Activated CD8-positive, alpha-beta T cell treated with anti-CD3 and anti-CD28 coated beads, Interleukin-2, amount 10 ng/mL, durations not matched to agents 7 days and 5 days (primary cell): ENCODE data around the gene GRK5. TPM values are rescaled to one million over a fixed set of nuclear protein-coding genes. Genes with fewer than 3 reads are reported as not detected.
A peak's percentile ranks its signal among the peaks of the same experiment; 100 is the strongest.

Experiments
- ATAC-seq: fragments of 150-1000 bp; cut with Tn5 transposase; one replicate; pipeline ENCODE4 v1.10.0; 2021; ENCODE audit warnings: moderate library complexity
- CTCF ChIA-PET: fragments of 350-600 bp; sonication (Branson Sonifier 250); formaldehyde crosslinking; loops from one replicate; lab custom pipeline; 2021; ENCODE audit warnings: antibody characterized with exemption; lab: Charles Lee
- POLR2A ChIA-PET: fragments of 350-600 bp; sonication (Branson Sonifier 250); formaldehyde crosslinking; loops from one replicate; lab custom pipeline; 2021; ENCODE audit warnings: antibody characterized with exemption; lab: Charles Lee
- DNase-seq: peaks from one replicate; pipeline ENCODE4 v3.0.0-alpha.2; 2020
- H3K27ac Mint-ChIP-seq: one replicate; pipeline ENCODE4 v1.8.0; 2021; ENCODE audit warnings: mild to moderate bottlenecking, mixed read lengths
- H3K27me3 Mint-ChIP-seq: one replicate; pipeline ENCODE4 v1.8.0; 2021; ENCODE audit warnings: low read depth, mixed read lengths
- H3K36me3 Mint-ChIP-seq: one replicate; pipeline ENCODE4 v1.8.0; 2021; ENCODE audit warnings: low read depth, mixed read lengths
- H3K4me1 Mint-ChIP-seq: one replicate; pipeline ENCODE4 v1.8.0; 2021; ENCODE audit warnings: low read depth, mixed read lengths
- H3K4me3 Mint-ChIP-seq: one replicate; pipeline ENCODE4 v1.8.0; 2021; ENCODE audit warnings: mild to moderate bottlenecking, mixed read lengths
- H3K9me3 Mint-ChIP-seq: one replicate; pipeline ENCODE4 v1.8.0; 2022; ENCODE audit warnings: mixed read lengths; ENCODE audit not compliant: insufficient read depth
- total RNA-seq, 2 experiments: library from RNA; stranded (reverse); gene quantifications; one replicate each; pipeline ENCODE4 v1.2.3, GENCODE V29; 2021

GRK5 gene
- total RNA-seq, 2 experiments from 2014 or later, result 16.9 to 17.6 TPM

DNA sequence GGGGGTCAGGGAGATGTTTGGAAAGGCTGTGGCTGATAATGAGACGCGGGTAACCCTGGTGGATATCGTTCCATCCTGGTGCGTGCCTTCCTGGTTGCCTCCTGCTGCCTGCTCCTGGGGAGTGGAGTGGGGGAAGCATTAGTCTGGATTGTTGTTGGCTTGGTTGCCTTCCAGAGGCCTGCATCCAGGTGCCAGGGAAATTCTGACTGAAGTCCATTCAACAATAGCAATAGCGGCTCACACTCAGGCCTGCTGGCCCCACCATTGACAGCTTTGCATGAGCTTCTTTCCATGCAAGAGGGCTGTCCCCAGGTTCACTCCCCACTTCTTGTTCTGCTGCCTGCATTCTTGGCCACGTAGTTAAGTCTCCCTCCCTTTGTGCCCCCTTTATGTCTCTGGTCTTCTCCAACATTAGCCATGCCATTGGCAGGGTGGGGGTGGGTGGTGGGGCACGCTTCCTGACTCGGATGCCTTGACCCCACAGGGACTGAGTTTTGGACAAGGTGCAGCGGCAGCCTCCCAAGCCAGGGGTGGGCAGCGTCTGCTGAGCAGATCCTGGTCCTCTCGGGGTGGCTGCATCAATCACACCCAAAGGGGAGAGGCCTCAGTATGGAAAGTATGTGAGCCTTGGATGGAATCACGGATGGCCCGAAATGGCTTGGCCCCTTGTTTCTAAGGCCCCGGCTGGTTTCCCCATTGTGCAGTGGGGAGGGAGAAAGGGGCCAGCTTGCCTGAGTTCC lies 150.2 kb downstream of the GRK5 start:
- ATAC-seq (no peak), DNase-seq (no peak)
- Mint-ChIP-seq H3K4me3 (no peak overlapping the region), H3K27ac (no peak overlapping the region), H3K27me3 (no peaks in the 10 kb centered on the region), H3K9me3 (peaks cover 22% of the 10 kb centered on the region), H3K36me3 (peaks cover 29% of the 10 kb centered on the region), H3K4me1 (peaks cover 10% of the 10 kb centered on the region)
- CTCF ChIA-PET, result no interaction called here
- POLR2A ChIA-PET, result interaction anchor here (0.6 kb wide), 1 partner anchor 1289 kb away, joined by 3 read pairs; no protein-coding TSS in a partner anchor

DNA sequence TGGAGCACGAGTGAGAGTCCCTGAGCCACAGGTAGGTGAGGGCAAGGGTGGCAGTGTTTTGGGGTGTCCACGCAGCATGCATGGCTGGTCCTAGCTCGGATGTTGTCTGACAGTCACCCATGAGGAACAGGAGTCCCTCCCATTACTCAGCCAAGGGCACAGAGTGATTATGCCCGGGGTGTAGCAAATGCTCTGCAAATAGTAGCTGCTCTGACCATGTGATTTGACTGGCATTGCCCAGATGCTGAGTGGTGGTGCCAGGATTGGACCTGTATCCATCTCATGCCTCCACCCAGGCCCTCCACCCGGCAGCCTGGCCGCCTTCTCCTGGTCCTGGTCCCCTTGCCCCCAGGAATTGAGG lies 150.8 kb downstream of the GRK5 start:
- H3K27ac Mint-ChIP-seq, result no peak overlapping the region
- ATAC-seq, result no peak
- no peaks in the 10 kb centered on the region for H3K27me3 Mint-ChIP-seq
- CTCF ChIA-PET, result no interaction called here
- POLR2A ChIA-PET, result no interaction called here
- peaks cover 25% of the 10 kb centered on the region for H3K36me3 Mint-ChIP-seq
- peaks cover 10% of the 10 kb centered on the region for H3K4me1 Mint-ChIP-seq
- H3K4me3 Mint-ChIP-seq, result no peak overlapping the region
- peaks cover 22% of the 10 kb centered on the region for H3K9me3 Mint-ChIP-seq
- DNase-seq, result no peak

DNA sequence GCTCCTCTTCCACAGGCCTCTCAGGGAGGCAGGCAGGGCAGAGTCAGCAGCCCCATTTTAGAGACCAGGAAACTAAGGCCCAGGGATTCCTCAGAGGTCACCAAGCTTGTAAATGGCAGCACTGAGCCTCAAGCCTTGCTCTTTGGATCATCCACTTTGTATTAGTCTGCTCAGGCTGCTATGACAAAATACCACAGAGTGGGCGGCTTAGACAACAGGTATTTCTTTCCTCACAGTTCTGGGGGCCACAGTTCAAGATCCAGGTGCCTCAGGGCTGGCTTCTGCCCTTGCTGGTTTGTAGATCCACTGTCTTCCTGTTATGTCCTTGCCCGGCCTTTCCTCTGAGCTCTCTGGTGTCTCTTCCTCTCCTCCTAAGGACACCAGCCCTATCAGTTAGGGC lies 151.2 kb downstream of the GRK5 start:
- H3K4me3 Mint-ChIP-seq, result no peak overlapping the region
- ChIA-PET POLR2A (interaction anchor here (0.6 kb wide), 1 partner anchor 132 kb away, joined by 4 read pairs; no protein-coding TSS in a partner anchor), CTCF (no interaction called here)
- DNase-seq (no peak), ATAC-seq (no peak)
- H3K4me1 Mint-ChIP-seq, result peaks cover 10% of the 10 kb centered on the region
- peaks cover 22% of the 10 kb centered on the region for H3K36me3 Mint-ChIP-seq
- no peak overlapping the region for H3K27ac Mint-ChIP-seq
- H3K27me3 Mint-ChIP-seq, result no peaks in the 10 kb centered on the region
- H3K9me3 Mint-ChIP-seq, result peaks cover 22% of the 10 kb centered on the region

DNA sequence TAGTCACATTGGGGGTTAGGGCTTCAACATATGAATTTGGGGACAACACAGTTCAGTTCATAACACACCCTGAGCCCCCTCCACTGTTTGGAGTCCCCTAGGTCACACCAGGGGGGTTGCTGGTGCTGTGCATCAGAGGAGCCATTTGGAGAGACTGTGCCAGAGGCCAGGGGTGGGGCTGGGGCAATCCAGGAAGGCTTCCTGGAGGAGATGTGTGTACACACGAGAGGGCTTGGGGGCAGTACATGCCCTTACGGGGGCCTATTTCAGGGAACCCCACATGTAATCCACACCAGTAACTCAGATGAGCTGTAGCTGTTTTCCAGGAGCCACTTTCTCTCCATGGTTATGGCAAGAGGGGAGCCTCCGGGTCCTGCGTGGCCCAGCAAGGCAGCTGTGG lies 151.7 kb downstream of the GRK5 start:
- ChIA-PET POLR2A (interaction anchor here (0.6 kb wide), 1 partner anchor 133 kb away, joined by 4 read pairs; no protein-coding TSS in a partner anchor), CTCF (no interaction called here)
- DNase-seq (no peak), ATAC-seq (no peak)
- peaks cover 22% of the 10 kb centered on the region for H3K9me3 Mint-ChIP-seq
- peaks cover 10% of the 10 kb centered on the region for H3K4me1 Mint-ChIP-seq
- no peaks in the 10 kb centered on the region for H3K27me3 Mint-ChIP-seq
- peaks cover 22% of the 10 kb centered on the region for H3K36me3 Mint-ChIP-seq
- H3K27ac Mint-ChIP-seq, result no peak overlapping the region
- no peak overlapping the region for H3K4me3 Mint-ChIP-seq

DNA sequence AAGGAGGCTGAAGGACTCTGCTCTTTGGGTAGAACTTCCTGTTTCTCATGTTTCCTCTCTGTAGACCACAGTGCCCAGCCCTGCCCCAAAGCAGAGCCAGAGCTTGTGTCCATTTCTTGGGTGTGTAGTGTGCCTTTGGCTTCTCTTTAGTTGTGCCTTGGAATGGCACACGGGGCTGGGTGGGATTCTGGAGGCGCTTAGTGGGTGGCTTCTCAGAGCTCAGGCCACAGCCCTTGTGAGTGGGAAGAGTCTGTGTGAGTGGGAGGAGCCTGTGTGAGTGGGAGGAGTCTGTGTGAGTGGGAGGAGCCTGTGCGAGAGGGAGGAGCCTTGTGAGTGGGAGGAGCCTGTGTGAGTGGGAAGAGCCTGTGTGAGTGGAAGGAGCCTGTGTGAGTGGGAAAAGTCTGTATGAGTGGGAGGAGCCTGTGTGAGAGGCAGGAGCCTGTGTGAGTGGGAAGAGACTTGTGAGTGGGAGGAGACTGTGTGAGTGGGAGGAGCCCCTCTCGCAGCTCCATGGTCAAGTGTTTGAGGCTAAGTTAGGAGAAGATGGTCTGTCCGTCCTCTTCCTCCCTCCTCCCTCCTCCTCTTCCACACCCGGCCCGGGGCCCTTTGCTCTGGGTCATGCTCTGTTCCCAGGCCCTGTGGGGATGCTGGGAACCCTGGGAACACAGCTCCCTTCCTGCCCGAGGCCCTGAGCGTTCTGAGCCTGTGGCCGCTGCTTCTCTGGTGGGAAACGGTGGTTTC lies 153.0 kb downstream of the GRK5 start:
- DNase-seq (peak; percentile 26), ATAC-seq (peak; percentile 49)
- Mint-ChIP-seq H3K4me3 (no peak overlapping the region), H3K9me3 (peaks cover 20% of the 10 kb centered on the region), H3K4me1 (peaks cover 10% of the 10 kb centered on the region), H3K27me3 (no peaks in the 10 kb centered on the region), H3K36me3 (peaks cover 22% of the 10 kb centered on the region), H3K27ac (peak overlapping the region; percentile 20)
- CTCF ChIA-PET, result no interaction called here
- POLR2A ChIA-PET, result no interaction called here

DNA sequence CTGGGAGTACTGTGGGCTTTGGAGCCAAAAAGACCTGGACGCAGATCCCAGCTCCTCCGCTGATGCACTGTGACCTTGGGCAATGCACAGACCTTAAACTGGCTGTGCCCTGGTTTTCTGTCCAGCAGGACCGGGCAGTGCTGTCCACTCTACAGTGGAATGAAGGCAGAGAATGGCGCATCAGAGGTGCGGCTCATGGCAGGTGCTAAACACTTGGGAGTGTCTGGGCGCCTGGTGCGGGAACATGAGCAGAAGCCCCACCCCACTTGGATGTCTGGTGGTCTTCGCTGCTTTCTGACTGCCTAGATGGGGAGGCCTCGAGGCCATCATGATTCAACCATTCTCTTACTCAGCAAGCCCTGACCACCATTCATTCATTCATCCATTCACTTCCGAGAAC lies 153.7 kb downstream of the GRK5 start:
- CTCF ChIA-PET, result no interaction called here
- H3K27ac Mint-ChIP-seq, result no peak overlapping the region
- no peak overlapping the region for H3K4me3 Mint-ChIP-seq
- peaks cover 17% of the 10 kb centered on the region for H3K36me3 Mint-ChIP-seq
- ATAC-seq (no peak), DNase-seq (no peak)
- POLR2A ChIA-PET, result no interaction called here
- peaks cover 14% of the 10 kb centered on the region for H3K9me3 Mint-ChIP-seq
- H3K4me1 Mint-ChIP-seq, result peaks cover 10% of the 10 kb centered on the region
- H3K27me3 Mint-ChIP-seq, result no peaks in the 10 kb centered on the region

DNA sequence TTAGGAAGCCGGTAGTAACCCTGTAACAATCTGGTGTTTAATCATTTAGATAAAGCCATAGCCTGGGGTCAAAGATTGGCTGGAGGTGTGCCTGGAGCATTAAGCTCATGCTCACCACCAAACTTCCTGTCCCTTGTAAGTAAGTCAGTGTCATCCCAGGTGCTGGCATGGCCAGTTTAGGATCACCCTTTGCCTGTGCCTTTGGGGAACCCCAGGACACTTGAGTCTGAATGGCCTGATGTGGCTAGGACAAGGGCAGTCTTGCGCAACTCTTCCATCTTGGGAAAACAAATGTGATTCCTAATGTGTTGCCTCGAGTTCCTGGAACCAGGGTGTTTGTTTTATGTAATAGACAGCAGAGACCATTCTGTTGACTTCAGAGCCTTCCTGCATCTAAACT lies 154.8 kb downstream of the GRK5 start:
- Mint-ChIP-seq H3K27me3 (no peaks in the 10 kb centered on the region), H3K36me3 (peaks cover 10% of the 10 kb centered on the region), H3K4me3 (no peak overlapping the region), H3K9me3 (peaks cover 3% of the 10 kb centered on the region), H3K27ac (no peak overlapping the region), H3K4me1 (peaks cover 10% of the 10 kb centered on the region)
- ChIA-PET CTCF (no interaction called here), POLR2A (no interaction called here)
- ATAC-seq (no peak), DNase-seq (no peak)

DNA sequence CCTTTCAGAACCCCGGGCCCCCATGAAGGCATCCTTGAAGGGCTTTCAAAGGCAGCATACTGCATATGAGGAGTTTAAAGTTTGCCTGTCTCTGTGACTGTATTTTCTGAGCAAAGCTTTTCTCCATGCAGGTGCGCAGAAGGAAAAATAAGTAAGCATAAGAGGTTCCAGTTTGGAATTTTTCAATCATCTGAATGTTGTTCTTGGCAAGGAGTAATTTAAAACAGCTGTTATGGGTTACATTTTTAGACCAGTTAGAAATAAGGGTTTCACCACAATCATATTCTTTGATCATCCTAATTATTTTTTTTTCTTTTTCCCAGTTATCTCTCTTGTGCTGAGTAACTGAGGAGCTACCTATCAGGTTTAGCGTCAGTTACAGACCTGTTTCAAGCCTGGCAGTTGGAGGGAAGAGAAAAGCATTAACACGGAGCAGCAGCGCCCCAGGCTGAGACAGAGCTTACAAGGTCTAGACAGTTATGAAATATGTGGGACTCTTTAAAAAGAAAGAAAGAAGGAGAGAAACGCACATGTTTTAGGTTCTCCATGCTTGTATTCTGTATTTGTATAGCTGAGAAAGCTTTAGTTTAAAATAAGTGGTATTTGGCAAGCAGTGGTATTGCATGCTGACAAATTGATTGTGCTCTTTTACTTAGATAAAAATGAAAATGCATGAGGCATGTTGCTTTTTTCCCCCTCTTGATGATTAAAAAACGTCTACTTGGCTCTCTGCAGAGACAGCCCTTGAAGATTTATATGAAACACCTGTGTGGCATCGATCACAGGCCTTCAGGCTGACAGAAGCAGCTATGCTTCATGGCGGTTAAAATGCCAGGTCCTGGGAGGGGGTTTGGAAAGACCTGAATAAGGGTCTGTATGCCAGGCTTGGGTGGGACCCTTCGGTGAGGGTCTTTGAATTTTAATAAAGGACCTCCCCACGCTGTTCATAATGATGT lies 157.6 kb downstream of the GRK5 start:
- no peak for ATAC-seq
- Mint-ChIP-seq H3K4me1 (peaks cover 11% of the 10 kb centered on the region), H3K27ac (no peak overlapping the region), H3K27me3 (no peaks in the 10 kb centered on the region), H3K36me3 (peaks cover 4% of the 10 kb centered on the region), H3K9me3 (no peaks in the 10 kb centered on the region), H3K4me3 (no peak overlapping the region)
- DNase-seq, result no peak
- ChIA-PET POLR2A (no interaction called here), CTCF (interaction anchor here (0.5 to 2.4 kb wide), 6 partner anchors 9 to 256 kb away, joined by 3 to 7 read pairs (median 4); no protein-coding TSS in a partner anchor)

DNA sequence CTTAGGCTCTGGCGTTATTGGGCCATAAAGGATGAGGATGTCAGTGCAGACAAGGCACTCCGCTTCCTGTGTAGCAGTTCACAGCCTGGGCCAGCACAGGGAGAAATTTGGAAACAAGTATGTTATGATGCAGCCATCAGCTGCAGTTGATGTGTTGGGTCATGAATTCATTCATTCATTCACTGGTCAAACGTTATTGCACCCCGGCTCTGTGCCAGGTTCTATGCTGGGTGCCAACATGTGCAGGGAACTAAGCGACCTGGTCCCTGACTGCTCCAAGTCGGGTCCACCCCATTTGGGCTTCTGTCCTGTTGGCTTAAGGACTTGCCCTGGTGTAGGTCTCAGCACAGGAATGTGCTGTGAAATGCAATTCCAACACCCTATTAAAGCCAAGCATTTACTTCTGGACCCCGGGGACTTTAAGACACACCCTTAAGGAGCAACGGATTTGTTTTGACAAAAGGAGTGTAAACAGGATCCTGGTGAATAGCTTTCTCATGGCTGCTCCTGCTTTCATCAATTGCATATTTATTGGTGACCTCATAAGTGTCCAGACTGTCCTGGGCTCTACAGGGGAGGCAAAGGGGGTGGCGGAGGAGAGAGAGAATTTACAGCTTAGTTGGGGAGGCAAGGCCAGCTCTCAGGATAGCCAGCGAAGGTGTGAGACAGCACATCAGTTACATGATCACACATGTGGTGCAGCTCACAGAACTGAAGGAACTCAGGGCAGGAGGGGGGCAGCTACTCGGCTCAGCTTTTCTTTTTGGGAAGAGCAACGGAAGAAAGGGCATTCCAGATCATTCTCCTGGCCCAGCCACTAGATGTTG lies 158.6 kb downstream of the GRK5 start:
- Mint-ChIP-seq H3K4me3 (no peak overlapping the region), H3K36me3 (no peaks in the 10 kb centered on the region), H3K9me3 (no peaks in the 10 kb centered on the region), H3K4me1 (peaks cover 12% of the 10 kb centered on the region), H3K27me3 (no peaks in the 10 kb centered on the region), H3K27ac (no peak overlapping the region)
- ATAC-seq, result no peak
- no peak for DNase-seq
- ChIA-PET POLR2A (interaction anchor here (0.7 kb wide), 1 partner anchor 119 kb away, joined by 3 read pairs; no protein-coding TSS in a partner anchor), CTCF (interaction anchor here (1.1 to 2.4 kb wide), 2 partner anchors 40 to 167 kb away, joined by 3 to 7 read pairs; no protein-coding TSS in a partner anchor)

DNA sequence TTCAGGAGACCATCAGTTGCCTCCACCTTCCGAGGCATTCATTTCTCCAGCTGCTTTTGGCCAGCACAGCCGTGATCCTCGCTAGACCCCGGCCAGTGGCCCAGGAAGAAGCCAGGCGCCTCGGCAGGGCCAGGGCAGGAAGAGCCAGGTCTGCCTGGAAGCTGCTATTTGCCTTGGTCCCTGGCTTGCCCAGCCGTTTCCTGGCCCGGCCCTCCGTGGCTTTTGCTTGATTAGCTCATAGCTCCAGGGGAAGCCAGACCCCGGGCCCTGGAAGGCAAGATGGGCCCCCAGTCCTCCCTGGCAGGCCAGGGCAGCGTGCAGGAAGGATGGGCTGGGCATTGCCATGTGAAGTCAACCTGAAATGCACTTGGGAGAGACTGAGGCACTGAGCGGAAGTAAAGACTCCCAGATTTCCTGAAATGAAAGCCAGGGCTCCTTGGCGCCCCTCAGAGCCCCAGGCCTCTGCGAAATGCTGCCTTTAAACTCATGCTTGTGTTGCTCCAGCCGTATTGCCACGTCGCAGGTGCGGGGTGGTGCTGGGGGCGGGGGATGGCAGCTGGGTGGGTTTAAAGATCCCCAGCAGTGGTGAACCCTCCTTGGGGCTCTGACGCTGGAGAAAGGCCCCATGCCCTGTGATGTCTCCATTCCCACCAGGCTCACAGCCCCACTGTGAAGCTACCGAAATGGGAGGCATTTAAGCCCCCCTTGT lies 160.6 kb downstream of the GRK5 start:
- peaks cover 12% of the 10 kb centered on the region for H3K4me1 Mint-ChIP-seq
- no peak for ATAC-seq
- ChIA-PET CTCF (no interaction called here), POLR2A (interaction anchor here (0.5 kb wide), 1 partner anchor 20 kb away, joined by 3 read pairs; no protein-coding TSS in a partner anchor)
- no peaks in the 10 kb centered on the region for H3K9me3 Mint-ChIP-seq
- no peaks in the 10 kb centered on the region for H3K27me3 Mint-ChIP-seq
- H3K27ac Mint-ChIP-seq, result no peak overlapping the region
- H3K4me3 Mint-ChIP-seq, result no peak overlapping the region
- no peak for DNase-seq
- no peaks in the 10 kb centered on the region for H3K36me3 Mint-ChIP-seq
